ENCODE measurements around the gene BTRC.

The BTRC gene

DNA sequence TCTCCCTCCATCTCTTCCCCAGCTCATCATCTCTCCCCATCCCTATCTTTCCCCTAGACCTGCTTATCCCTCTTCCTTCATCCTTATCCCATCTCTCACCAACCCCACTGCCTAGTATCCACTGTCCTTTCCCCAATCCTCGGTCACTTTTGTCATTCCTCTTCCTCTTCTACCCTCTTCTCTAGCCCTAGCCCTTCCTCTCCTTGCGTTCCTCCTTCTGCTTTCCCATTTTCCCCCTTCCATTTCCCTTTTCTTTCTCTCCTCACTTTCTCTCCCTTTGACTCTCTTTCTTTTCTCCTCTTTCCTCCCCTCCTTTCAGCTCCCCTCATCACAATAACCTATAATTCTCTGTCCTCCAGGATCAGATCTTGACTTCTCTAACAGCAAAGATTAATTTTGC lies 150.5 kb downstream of the BTRC start:
- no peak for TF ChIP-seq POLR2A (IDR thresholded peaks at IDR 0.05; ENCODE audit: low read depth, low read length)
- no peak for FAIRE-seq
- no peak for DNase-seq (ENCODE audit: insufficient read length, low spot score)

DNA sequence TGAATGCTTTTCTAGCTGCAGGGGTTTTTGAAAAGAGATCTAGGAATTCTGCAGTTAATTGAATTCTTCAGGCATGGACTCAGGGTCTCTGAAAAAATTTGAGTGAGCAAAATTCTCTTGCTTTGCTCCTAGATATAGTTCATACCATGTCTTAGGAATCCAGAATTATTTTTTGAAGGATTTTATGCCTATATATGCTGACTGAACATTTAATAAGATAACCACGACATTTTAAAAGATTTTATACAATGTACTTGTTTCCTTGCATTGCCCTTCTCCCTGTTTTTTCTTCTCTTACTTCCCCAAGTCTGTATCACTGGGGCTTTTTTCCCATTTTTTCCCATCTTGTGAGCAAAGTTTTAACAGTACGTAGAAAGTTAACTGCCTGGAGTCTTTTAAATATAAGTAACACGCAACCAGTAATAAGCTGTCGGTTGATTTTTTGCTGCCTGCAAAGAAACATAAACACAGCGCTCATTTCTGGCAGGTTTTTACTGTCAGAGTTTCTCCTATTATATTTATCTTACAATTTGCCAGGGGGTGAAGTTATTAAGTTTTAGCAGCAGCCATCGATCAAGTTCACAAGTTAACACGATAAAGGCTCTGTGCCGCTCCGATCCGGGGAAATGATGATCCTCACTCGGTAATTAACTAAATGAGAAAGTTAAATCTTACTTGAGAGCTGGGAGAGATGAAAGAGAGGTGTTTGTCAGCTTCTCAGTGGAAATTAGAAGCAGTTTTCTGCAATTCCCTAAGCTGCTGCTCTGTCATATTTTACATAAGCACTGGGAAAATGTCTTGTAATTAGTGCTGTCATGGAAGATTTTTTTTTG lies 153.1 kb downstream of the BTRC start:
- DNase-seq (ENCODE audit: insufficient read length, low spot score), result no peak
- no peak for FAIRE-seq
- no peak for TF ChIP-seq POLR2A (IDR thresholded peaks at IDR 0.05; ENCODE audit: low read depth, low read length)

DNA sequence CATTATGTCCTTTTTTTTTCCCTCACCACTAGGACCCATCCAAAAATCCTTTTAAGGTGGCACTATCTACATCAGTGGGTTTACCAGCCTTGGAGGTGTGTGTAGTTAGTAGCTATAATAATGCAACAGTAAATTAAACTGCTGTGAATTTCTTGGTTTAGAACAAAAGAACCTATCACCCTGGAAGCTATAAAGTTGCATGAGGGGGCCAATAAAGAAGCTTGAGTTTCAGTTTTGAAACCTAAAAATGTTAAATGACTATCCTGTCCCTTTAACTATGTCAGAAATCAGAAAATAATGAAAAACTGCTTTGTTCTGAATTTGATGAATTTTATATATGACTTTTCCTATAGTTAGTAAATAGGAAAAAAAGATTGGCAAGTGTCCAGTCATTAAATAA lies 153.9 kb downstream of the BTRC start:
- TF ChIP-seq POLR2A (IDR thresholded peaks at IDR 0.05; ENCODE audit: low read depth, low read length), result no peak
- DNase-seq (ENCODE audit: insufficient read length, low spot score) (no peak), FAIRE-seq (no peak)

DNA sequence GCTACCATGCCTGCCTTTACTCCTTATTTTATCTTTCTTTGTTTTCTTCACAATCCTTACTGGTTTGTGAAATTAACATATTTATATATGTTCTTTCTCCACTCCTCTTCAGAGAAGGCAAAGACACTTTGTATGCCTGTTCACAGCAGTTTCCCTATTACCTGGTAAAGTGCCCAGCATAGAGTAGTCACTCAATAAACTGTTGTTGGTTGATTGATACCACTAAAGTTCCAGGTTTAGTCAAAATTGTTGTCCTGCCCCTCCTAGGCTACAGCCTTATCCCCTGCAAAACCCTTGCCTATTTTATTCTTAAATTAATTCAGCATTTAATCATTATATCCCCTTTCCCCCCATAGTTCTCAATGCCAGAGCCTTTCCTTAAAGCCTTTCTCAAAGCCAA lies 158.0 kb downstream of the BTRC start:
- no peak for FAIRE-seq
- TF ChIP-seq POLR2A (IDR thresholded peaks at IDR 0.05; ENCODE audit: low read depth, low read length), result no peak

DNA sequence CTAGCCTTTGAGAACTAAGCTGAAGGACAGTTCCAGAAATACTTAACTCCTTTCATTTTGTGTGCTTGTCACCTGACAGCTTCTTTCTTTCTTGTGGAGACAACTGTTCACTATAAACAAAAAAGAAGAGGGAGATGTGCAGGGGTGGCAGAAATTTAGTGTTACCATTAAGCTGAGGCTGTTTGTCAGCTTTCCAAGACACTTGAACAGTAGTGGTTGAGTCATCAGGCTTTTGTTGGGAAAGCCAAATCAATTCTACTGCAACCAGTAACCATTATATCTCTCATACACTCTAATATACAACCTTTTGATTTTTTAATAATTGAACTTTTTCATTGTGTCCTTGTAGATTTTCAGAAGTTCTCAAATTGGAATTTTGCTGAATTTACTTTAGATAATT lies 158.8 kb downstream of the BTRC start:
- FAIRE-seq (peak; percentile 45), DNase-seq (ENCODE audit: insufficient read length, low spot score) (no peak)
- TF ChIP-seq POLR2A (IDR thresholded peaks at IDR 0.05; ENCODE audit: low read depth, low read length), result no peak

More for the DNA sequence above, 158.0 kb downstream of the BTRC start:
- DNase-seq (ENCODE audit: insufficient read length, low spot score), result no peak

DNA sequence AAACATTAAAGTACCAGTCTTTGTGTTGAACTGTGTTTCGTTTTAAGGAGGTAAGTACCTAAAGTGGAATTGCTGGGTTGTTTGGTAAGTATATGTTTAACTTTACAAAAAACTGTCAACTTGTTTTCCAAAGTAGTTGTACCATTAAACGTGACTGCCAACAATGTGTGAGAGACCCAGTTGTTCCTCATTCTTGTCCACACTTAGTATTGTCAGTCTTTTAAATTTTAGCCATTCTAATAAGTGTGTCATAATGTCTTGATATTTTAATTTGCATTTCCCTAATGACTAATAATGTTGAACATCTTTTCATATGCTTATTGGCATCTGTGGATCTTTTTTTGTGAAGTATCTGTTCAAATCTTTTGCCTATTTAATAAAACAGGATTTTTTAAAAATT lies 159.8 kb downstream of the BTRC start:
- FAIRE-seq, result no peak

DNA sequence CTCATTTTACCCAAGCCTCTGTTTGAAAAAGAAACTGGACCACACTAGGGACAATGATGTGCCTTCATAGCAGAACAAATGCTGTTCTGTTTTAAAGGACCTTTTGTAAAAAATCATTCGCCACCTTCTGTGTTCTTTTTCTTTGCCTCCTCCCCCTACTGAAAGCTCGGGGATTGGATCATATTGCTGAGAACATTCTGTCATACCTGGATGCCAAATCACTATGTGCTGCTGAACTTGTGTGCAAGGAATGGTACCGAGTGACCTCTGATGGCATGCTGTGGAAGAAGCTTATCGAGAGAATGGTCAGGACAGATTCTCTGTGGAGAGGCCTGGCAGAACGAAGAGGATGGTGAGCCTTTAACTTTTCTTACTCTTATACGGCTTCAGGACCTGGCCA lies 171.9 kb downstream of the BTRC start:
- TF ChIP-seq POLR2A (IDR thresholded peaks at IDR 0.05; ENCODE audit: low read depth, low read length), result no peak
- FAIRE-seq (no peak), DNase-seq (ENCODE audit: insufficient read length, low spot score) (no peak)

More for the DNA sequence above, 159.8 kb downstream of the BTRC start:
- TF ChIP-seq POLR2A (IDR thresholded peaks at IDR 0.05; ENCODE audit: low read depth, low read length), result no peak
- DNase-seq (ENCODE audit: insufficient read length, low spot score), result no peak

DNA sequence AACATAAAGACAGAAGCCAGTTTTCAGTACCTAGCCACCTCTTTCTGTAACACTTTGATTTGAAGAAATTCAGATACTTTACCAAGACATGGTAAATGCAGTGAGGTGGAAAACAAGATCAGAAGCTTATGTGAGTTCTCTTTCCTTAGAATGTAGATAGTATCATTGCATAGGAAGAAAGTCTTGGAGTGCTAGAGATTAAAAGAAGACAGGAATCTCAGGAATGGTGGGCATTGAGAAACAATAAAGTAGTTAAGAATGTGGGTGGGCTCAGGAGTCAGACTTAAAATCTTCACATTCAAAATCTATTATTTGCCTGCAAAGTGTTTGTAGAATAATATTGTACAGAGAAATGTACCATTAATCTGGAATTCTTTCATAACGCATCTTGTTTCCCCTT lies 175.2 kb downstream of the BTRC start:
- DNase-seq (ENCODE audit: insufficient read length, low spot score), result no peak
- FAIRE-seq, result no peak
- no peak for TF ChIP-seq POLR2A (IDR thresholded peaks at IDR 0.05; ENCODE audit: low read depth, low read length)

DNA sequence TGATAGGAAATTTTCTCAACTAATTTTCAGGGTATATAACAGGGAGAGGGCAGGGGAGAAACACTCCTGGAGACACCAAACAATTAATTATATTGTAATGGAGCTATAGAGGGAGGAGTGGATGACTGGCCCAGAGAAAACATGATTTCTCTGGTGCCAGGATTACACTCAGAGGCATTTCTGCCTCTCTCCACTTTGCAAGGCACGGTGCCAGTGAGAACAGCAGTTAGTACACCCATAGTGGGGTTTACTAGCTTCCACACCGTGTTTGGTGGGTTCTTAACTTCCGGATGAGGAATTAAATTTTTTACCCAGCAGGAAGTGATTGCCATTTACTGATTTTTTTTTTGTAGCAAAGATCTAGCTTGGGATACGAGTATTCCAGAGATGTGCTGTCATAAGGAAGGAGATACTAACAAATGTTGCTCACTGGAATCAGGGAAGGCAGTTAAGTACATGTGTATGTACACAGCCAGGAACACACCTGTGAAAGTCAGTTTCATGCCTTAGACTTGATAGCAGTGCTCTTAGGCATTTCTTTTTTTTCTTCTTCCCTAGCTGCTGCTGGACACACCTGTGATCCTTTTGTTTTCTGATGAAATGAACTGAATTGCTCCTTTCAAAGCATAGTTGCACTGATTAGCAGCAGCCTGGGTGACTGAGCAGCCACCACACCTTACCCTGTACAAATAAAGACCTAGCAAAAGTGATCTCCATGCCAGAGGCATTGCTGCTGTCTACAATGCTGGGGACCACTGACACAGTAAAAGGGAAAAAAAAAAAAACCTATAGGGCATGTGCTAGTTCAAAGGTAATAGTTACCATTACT lies 176.0 kb downstream of the BTRC start:
- TF ChIP-seq POLR2A (IDR thresholded peaks at IDR 0.05; ENCODE audit: low read depth, low read length), result no peak
- FAIRE-seq, result no peak

DNA sequence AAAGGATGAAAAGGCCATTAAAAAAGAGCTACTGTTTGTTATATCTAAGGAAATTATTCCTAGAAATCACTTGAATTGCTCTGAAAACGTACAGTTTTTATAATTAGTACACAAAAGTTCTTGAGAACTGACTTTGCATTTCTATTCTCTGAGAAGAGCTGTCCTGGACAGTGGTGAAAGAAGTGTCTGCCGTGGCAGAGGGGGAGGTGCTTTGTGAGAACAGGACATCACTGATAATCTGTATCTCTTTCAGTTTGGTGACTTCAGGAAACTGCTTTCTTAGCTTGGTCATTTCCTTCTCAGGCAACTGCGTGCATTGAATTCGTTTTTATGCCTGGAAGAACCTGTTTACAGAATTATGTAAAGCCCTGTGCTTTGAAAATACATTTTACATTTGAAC lies 182.0 kb downstream of the BTRC start:
- no peak for TF ChIP-seq POLR2A (IDR thresholded peaks at IDR 0.05; ENCODE audit: low read depth, low read length)
- no peak for FAIRE-seq
- no peak for DNase-seq (ENCODE audit: insufficient read length, low spot score)

More for the DNA sequence above, 176.0 kb downstream of the BTRC start:
- DNase-seq (ENCODE audit: insufficient read length, low spot score), result no peak

DNA sequence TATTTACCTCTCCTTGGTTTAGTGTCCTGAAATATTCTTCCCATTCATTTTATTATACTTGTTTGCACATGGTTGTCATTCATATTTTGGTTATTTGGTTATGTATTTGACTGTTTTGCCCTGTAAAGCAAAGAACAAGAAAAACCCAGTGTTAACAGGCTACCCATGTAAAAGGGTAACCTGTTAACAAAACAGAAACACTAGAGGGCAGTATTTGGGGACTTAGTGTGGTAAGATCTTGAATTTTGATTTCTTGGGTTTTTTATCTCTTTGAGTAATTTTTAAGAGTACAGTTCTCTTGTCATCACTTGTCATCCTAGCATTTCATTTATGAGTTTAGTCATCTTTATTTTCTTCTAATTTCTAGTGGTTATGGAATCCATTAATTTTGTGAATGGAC lies 182.8 kb downstream of the BTRC start:
- DNase-seq (ENCODE audit: insufficient read length, low spot score), result no peak
- peak; percentile 87 for FAIRE-seq
- no peak for TF ChIP-seq POLR2A (IDR thresholded peaks at IDR 0.05; ENCODE audit: low read depth, low read length)

DNA sequence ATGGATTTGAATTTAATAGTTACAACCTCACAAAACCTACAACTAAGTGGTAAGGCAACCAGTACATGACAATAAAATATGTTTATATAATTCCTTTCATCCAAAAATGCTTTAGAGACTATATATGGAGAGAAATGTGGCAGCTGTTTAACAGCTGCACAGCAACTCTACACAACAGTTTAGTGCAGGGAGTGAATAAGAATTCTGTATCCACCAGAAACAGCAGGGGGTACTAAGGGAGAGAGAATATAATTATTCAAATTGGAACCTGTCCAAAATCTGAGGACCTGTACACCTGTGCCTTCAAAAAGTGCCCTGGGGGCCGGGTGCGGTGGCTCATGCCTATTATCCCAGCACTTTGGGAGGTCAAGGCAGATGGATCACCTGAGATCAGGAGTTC lies 184.5 kb downstream of the BTRC start:
- TF ChIP-seq POLR2A (IDR thresholded peaks at IDR 0.05; ENCODE audit: low read depth, low read length), result no peak
- DNase-seq (ENCODE audit: insufficient read length, low spot score) (no peak), FAIRE-seq (no peak)

DNA sequence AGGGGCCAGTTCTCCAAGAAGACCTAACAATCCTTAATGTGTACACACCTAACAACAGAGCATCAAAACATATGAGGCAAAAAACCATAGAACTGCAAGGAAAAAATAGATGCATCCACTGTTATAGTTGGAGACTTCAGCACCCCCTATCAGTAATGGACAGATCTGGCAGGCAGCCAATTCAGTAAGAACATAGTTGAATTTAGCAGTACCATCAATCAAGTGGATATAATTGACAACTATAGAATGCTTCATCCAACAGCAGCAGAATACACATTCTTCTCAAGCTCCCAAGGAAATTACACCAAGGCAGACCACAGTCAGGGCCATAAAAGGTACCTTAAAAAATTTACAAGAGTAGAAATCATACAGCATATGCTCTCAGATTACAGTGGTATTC lies 191.9 kb downstream of the BTRC start:
- no peak for DNase-seq (ENCODE audit: insufficient read length, low spot score)

DNA sequence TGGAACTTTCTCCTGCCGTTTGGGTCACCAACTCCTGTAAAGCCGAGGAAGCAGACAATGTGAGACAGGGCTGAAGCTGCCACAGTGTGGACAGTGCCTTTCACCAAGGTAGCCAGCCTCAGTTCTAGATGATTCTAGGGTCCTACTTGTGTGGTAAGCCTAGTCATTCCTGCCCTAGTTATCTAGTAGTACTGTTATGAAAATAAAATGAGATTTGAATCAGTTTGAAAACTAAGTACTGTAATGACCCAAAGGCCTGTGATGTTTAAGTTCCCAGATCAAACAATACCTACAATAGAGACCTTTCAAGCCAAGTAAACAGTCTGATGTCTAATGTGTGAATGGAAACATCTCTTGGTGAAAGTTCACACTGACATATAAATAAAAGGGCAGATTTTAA lies 197.0 kb downstream of the BTRC start:
- no peak for TF ChIP-seq POLR2A (IDR thresholded peaks at IDR 0.05; ENCODE audit: low read depth, low read length)
- FAIRE-seq, result no peak
- no peak for DNase-seq (ENCODE audit: insufficient read length, low spot score)

More for the DNA sequence above, 191.9 kb downstream of the BTRC start:
- FAIRE-seq, result no peak
- no peak for TF ChIP-seq POLR2A (IDR thresholded peaks at IDR 0.05; ENCODE audit: low read depth, low read length)

DNA sequence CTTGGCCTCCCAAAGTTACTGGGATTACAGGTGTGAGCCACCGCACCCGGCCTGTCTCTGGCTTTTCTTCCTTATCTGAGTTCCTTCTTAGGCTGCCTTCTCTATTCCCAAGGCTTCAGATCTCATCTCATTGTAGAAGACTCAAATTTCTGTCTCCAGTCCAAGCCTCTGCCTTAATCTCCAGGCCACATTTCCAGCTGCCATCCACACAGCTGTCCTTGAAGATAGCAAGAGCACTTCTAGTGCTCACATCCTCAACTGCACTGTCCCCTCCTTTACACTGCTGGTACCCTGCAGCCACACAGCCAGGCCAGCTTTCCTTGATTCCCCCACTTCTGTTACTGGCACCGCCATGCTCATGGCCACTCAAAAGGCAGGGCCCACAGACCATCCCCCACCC lies 198.5 kb downstream of the BTRC start:
- FAIRE-seq (no peak), DNase-seq (ENCODE audit: insufficient read length, low spot score) (no peak)
- TF ChIP-seq POLR2A (IDR thresholded peaks at IDR 0.05; ENCODE audit: low read depth, low read length), result no peak

Measured in H54 (cell line).